Smooth muscle cell (in vitro differentiated cells): Measurements from ENCODE around the gene TPSB2. TPM values are rescaled to one million over a fixed set of nuclear protein-coding genes. Genes with fewer than 3 reads are reported as not detected.
A peak's percentile ranks its signal among the peaks of the same experiment; 100 is the strongest.

Experiments used
- DNase-seq: peaks from one replicate; lab custom pipeline; 2025; ENCODE audit not compliant: unreplicated experiment; lab: John Stamatoyannopoulos, UW
- H2AFZ ChIP-seq: fragments of 200-600 bp; sonication (generic); 2 replicates; pipeline ENCODE4 v1.6.0; 2016; ENCODE audit warnings: antibody characterized with exemption, low read depth, mild to moderate bottlenecking
- H3F3A ChIP-seq: fragments of 200-600 bp; sonication (generic); 2 replicates; pipeline ENCODE4 v1.6.0; 2017; ENCODE audit warnings: antibody characterized with exemption, low read depth
- H3K27ac ChIP-seq: fragments of 200-600 bp; sonication (generic); 2 replicates; pipeline ENCODE4 v1.5.1; 2016; ENCODE audit warnings: low read depth, mild to moderate bottlenecking
- H3K27me3 ChIP-seq: fragments of 200-600 bp; sonication (generic); 2 replicates; pipeline ENCODE4 v1.6.1; 2016; ENCODE audit warnings: low read depth, mild to moderate bottlenecking
- H3K36me3 ChIP-seq: fragments of 200-600 bp; sonication (generic); 2 replicates; pipeline ENCODE4 v1.5.1; 2016; ENCODE audit warnings: low read depth
- H3K4me1 ChIP-seq: fragments of 200-600 bp; sonication (generic); 2 replicates; pipeline ENCODE4 v1.5.1; 2016; ENCODE audit warnings: low read depth
- H3K4me2 ChIP-seq: fragments of 200-600 bp; sonication (generic); 2 replicates; pipeline ENCODE4 v1.6.0; 2016; ENCODE audit warnings: mild to moderate bottlenecking
- H3K4me3 ChIP-seq: fragments of 200-600 bp; sonication (generic); 2 replicates; pipeline ENCODE4 v1.5.1; 2016; ENCODE audit warnings: mild to moderate bottlenecking
- H3K79me2 ChIP-seq: fragments of 200-600 bp; sonication (generic); 2 replicates; pipeline ENCODE4 v1.6.0; 2016; ENCODE audit warnings: low read depth, mild to moderate bottlenecking
- H3K9ac ChIP-seq: fragments of 200-600 bp; sonication (generic); 2 replicates; pipeline ENCODE4 v1.6.0; 2016; ENCODE audit warnings: low read depth
- H3K9me3 ChIP-seq: fragments of 200-600 bp; sonication (generic); replicated peaks from 2 replicates; pipeline ENCODE4 v1.5.1; 2016; ENCODE audit warnings: low read depth
- H4K20me1 ChIP-seq: fragments of 200-600 bp; sonication (generic); 2 replicates; pipeline ENCODE4 v1.6.0; 2016; ENCODE audit warnings: low read depth
- WGBS: methylation state at CpG from one replicate; pipeline ENCODE4 v1.1.7; 2016; ENCODE audit warnings: low lambda C conversion rate; 5-methylcytosine and 5-hydroxymethylcytosine counted together
- polyA plus RNA-seq: library from polyadenylated mRNA; unstranded; fragments of >200 nt; fragmentation: Nextera tagmentation; extraction: Ambion mirVana; gene quantifications from 2 replicates; pipeline ENCODE4 v1.2.1, GENCODE V29; 2016
- total RNA-seq: library from RNA; depleted of rRNA; stranded (reverse); fragments of >200 nt; gene quantifications from 2 replicates; pipeline ENCODE4 v1.2.3, GENCODE V29; 2014
- TF ChIP-seq, protein P1 (sequence below): fragments of 200-600 bp; sonication (generic); IDR thresholded peaks from 2 replicates; pipeline ENCODE4 v1.5.1; 2017; ENCODE audit warnings: borderline replicate concordance, mild to moderate bottlenecking, antibody characterized with exemption; ENCODE audit not compliant: insufficient read depth, poor library complexity, severe bottlenecking

The TPSB2 gene
- total and polyA plus RNA-seq, 2 experiments from 2014 or later, result not detected

DNA sequence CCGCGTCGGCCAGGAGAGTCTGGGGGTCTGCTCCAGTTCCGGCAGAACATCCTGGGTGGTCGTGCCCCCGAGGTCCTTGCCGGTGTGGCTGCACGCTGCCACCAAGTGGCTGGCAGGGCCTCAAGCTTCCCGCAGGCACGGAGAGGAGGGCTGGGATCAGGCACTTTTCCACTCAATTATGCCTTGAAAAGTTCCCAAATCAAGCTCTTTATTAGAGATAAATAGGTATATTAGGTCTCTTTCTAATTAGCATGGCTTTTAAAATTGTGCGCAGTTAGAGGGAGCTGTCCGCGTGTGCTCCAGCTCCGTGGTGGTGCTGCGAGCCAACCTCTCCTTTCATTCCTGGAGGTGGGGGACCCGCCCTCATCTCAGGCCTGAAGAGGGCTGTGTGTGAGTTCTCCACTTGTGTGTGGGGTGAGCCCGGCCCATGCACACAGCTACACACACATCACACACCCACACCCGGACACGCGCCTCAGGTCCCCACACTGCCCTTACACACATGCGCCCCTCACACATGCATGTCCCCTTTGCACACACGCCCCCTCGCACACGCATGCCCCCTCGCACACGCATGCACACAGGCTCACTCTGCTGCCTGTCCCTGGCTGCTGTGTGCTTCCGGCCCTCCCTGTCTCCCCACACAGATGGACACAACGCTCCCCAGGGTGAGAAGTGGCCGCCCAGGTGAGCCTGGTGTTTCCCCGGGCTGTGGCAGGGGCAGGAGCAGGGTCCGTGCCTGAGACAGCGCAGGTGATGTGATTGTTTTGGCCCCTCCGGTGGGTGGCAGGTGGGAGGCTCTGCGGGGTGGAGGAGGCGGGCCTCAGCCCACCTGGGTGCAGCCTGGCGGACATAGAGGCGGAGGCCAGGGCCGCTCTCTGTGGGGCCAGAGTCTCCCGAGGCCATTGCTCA, 48.3 kb downstream of the TPSB2 start:
- DNase-seq, result no peak
- no peak overlapping the region for H3K9ac ChIP-seq
- H2AFZ ChIP-seq, result no peak overlapping the region
- no peaks in the 10 kb centered on the region for H3K36me3 ChIP-seq
- H3K4me2 ChIP-seq, result peak overlapping the region; percentile 68
- WGBS, result 79% methylated on average over 33 of the region's 39 CpGs
- no peaks in the 10 kb centered on the region for H3K79me2 ChIP-seq
- H4K20me1 ChIP-seq, result no peaks in the 10 kb centered on the region
- no peaks in the 10 kb centered on the region for H3K27me3 ChIP-seq
- no peak overlapping the region for H3K4me3 ChIP-seq
- TF ChIP-seq, protein P1, sequence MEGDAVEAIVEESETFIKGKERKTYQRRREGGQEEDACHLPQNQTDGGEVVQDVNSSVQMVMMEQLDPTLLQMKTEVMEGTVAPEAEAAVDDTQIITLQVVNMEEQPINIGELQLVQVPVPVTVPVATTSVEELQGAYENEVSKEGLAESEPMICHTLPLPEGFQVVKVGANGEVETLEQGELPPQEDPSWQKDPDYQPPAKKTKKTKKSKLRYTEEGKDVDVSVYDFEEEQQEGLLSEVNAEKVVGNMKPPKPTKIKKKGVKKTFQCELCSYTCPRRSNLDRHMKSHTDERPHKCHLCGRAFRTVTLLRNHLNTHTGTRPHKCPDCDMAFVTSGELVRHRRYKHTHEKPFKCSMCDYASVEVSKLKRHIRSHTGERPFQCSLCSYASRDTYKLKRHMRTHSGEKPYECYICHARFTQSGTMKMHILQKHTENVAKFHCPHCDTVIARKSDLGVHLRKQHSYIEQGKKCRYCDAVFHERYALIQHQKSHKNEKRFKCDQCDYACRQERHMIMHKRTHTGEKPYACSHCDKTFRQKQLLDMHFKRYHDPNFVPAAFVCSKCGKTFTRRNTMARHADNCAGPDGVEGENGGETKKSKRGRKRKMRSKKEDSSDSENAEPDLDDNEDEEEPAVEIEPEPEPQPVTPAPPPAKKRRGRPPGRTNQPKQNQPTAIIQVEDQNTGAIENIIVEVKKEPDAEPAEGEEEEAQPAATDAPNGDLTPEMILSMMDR, result no peak
- H3K9me3 ChIP-seq, result no peaks in the 10 kb centered on the region
- no peak overlapping the region for H3K27ac ChIP-seq
- no peaks in the 10 kb centered on the region for H3K4me1 ChIP-seq
- H3F3A ChIP-seq, result no peaks in the 10 kb centered on the region

DNA sequence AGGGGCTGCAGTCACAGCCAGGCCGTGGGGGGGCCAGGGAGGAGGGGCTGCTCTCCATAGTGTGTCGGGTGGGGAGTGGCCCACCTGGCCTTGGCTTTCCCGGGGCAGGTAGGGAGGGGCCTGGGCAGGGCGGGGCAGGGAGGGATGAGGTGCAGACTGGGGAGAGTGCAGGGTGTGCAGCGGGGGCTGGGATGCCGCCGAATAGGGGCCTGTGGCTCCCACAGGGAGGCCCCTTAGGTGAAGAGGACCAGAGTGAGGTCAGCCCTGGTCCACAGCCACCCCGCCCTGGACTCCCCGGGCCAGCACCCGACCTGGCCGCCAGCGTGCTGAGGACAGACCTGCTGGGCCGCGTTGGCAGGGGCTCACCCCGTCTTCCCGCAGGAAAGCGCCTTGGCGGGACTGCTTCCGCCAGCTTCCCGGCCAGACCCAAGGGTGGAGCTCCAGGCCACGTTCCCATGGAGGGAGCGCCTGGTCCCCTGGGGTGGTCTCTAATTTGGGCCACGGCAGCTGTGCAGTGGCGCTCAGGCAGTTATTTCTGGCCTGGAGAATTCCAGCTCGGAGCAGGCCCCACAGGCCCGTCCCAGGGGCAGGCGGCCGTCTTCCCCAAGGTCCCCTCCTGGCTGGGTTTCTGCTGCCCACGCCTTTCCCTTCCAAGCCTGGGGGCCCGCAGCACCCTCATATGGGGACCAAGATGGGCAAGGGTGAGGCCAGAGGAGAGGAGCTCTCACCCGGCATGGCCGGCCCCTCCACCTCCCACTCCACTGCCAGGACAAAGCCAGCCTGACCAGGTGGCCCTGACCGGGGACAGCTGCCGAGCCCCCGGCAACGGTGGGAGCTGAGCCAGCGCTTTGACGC, 49.2 kb downstream of the TPSB2 start:
- WGBS, result 89% methylated on average over 36 of the region's 38 CpGs
- no peaks in the 10 kb centered on the region for H4K20me1 ChIP-seq
- no peaks in the 10 kb centered on the region for H3K27me3 ChIP-seq
- H3K9me3 ChIP-seq, result no peaks in the 10 kb centered on the region
- no peaks in the 10 kb centered on the region for H3K79me2 ChIP-seq
- no peak overlapping the region for H3K4me3 ChIP-seq
- TF ChIP-seq, protein P1, result no peak
- no peak overlapping the region for H3K27ac ChIP-seq
- no peak overlapping the region for H3K9ac ChIP-seq
- DNase-seq, result no peak
- no peaks in the 10 kb centered on the region for H3F3A ChIP-seq
- H3K4me2 ChIP-seq, result no peak overlapping the region
- H3K4me1 ChIP-seq, result no peaks in the 10 kb centered on the region
- H2AFZ ChIP-seq, result no peak overlapping the region
- H3K36me3 ChIP-seq, result no peaks in the 10 kb centered on the region

Other genes starting within 250 kb of the TPSB2 start
- gene SOX8, start 248.4 kb downstream of the TPSB2 start, total RNA-seq, result 1.8 and 4.2 TPM in 2 replicates
- 2.9 and 3.5 TPM in 2 replicates for gene SOX8, start 248.4 kb downstream of the TPSB2 start, polyA plus RNA-seq
- gene SSTR5, start 157.4 kb downstream of the TPSB2 start, total RNA-seq, result not detected in 2 replicates
- gene SSTR5, start 157.4 kb downstream of the TPSB2 start, polyA plus RNA-seq, result not detected in 2 replicates
- gene C1QTNF8, start 133.9 kb downstream of the TPSB2 start, total RNA-seq, result not detected in 2 replicates
- gene C1QTNF8, start 133.9 kb downstream of the TPSB2 start, polyA plus RNA-seq, result not detected in 2 replicates
- 1.7 TPM in 2 replicates for gene CACNA1H, start 77.1 kb downstream of the TPSB2 start, total RNA-seq
- gene CACNA1H, start 77.1 kb downstream of the TPSB2 start, polyA plus RNA-seq, result 1.4 and 2.6 TPM in 2 replicates
- not detected in 2 replicates for gene TPSG1, start 4.9 kb downstream of the TPSB2 start, total RNA-seq
- gene TPSG1, start 4.9 kb downstream of the TPSB2 start, polyA plus RNA-seq, result not detected in 2 replicates
- gene TPSAB1, start 10.5 kb upstream of the TPSB2 start, total RNA-seq, result not detected in 2 replicates
- gene TPSAB1, start 10.5 kb upstream of the TPSB2 start, polyA plus RNA-seq, result not detected in 2 replicates
- not detected in 2 replicates for gene TPSD1, start 25.9 kb upstream of the TPSB2 start, total RNA-seq
- not detected in 2 replicates for gene TPSD1, start 25.9 kb upstream of the TPSB2 start, polyA plus RNA-seq
- gene UBE2I, start 79.5 kb upstream of the TPSB2 start, total RNA-seq, result 51.5 and 95.9 TPM in 2 replicates
- gene UBE2I, start 79.5 kb upstream of the TPSB2 start, polyA plus RNA-seq, result 169 and 180 TPM in 2 replicates
- gene BAIAP3, start 103.5 kb upstream of the TPSB2 start, total RNA-seq, result 0.31 TPM in 1 of 2 replicates, not detected in the other
- 0.34 and 0.51 TPM in 2 replicates for gene BAIAP3, start 103.5 kb upstream of the TPSB2 start, polyA plus RNA-seq
- 54.9 and 55.2 TPM in 2 replicates for gene TSR3, start 121.7 kb upstream of the TPSB2 start, total RNA-seq
- gene TSR3, start 121.7 kb upstream of the TPSB2 start, polyA plus RNA-seq, result 142 TPM in 2 replicates
- gene GNPTG, start 121.7 kb upstream of the TPSB2 start, total RNA-seq, result 28.0 and 34.4 TPM in 2 replicates
- 73.3 and 79.2 TPM in 2 replicates for gene GNPTG, start 121.7 kb upstream of the TPSB2 start, polyA plus RNA-seq
- 5.2 and 8.2 TPM in 2 replicates for gene UNKL, start 184.5 kb upstream of the TPSB2 start, total RNA-seq
- gene UNKL, start 184.5 kb upstream of the TPSB2 start, polyA plus RNA-seq, result 6.2 and 9.3 TPM in 2 replicates
- gene UQCC4, start 190.6 kb upstream of the TPSB2 start, total RNA-seq, result 17.2 and 21.8 TPM in 2 replicates
- 29.6 and 33.0 TPM in 2 replicates for gene UQCC4, start 190.6 kb upstream of the TPSB2 start, polyA plus RNA-seq
- gene PERCC1, start 200.9 kb upstream of the TPSB2 start, total RNA-seq, result not detected in 2 replicates
- gene PERCC1, start 200.9 kb upstream of the TPSB2 start, polyA plus RNA-seq, result not detected in 2 replicates
- not detected in 2 replicates for gene CCDC154, start 214.4 kb upstream of the TPSB2 start, total RNA-seq
- 0.24 and 1.0 TPM in 2 replicates for gene CCDC154, start 214.4 kb upstream of the TPSB2 start, polyA plus RNA-seq
- gene CLCN7, start 244.8 kb upstream of the TPSB2 start, total RNA-seq, result 15.6 and 25.9 TPM in 2 replicates
- 45.2 and 59.9 TPM in 2 replicates for gene CLCN7, start 244.8 kb upstream of the TPSB2 start, polyA plus RNA-seq